Cardiac fibroblast (primary cell): ENCODE results near the gene RPL39.
"Not testable (repeated sequence)": the region's sequence is repeated elsewhere in the genome, so short reads cannot be mapped to it uniquely, and the experiment has no call there.

ENCODE experiments used
- DNase-seq, 2 donors: peaks; one replicate each; pipeline versions ENCODE4 v3.0.0 to v3.0.0-alpha.2; 2010; ENCODE audit warnings: low read depth in 2 of 2
- H3K4me3 ChIP-seq, 2 donors: replicated peaks in 1 of 2; 1 replicate in 1 of 2; 2 replicates in 1 of 2; pipeline ENCODE4 v1.5.1; 2011; ENCODE audit warnings: low read depth in 2 of 2, low read length in 2 of 2, mild to moderate bottlenecking in 2 of 2, moderate library complexity in 1 of 2
- TF ChIP-seq, protein P1 (sequence below): IDR thresholded peaks from one replicate; pipeline ENCODE4 v1.5.1; 2011; ENCODE audit warnings: low read depth, mild to moderate bottlenecking, low read length, inconsistent platforms

RPL39 gene

GRCh38 chrX:119755981-119756533 is 35.4 kb downstream of the RPL39 start:
- H3K4me3 ChIP-seq = no peak overlapping the region
- TF ChIP-seq, protein P1, sequence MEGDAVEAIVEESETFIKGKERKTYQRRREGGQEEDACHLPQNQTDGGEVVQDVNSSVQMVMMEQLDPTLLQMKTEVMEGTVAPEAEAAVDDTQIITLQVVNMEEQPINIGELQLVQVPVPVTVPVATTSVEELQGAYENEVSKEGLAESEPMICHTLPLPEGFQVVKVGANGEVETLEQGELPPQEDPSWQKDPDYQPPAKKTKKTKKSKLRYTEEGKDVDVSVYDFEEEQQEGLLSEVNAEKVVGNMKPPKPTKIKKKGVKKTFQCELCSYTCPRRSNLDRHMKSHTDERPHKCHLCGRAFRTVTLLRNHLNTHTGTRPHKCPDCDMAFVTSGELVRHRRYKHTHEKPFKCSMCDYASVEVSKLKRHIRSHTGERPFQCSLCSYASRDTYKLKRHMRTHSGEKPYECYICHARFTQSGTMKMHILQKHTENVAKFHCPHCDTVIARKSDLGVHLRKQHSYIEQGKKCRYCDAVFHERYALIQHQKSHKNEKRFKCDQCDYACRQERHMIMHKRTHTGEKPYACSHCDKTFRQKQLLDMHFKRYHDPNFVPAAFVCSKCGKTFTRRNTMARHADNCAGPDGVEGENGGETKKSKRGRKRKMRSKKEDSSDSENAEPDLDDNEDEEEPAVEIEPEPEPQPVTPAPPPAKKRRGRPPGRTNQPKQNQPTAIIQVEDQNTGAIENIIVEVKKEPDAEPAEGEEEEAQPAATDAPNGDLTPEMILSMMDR = no peak
- no peak for DNase-seq

DNA sequence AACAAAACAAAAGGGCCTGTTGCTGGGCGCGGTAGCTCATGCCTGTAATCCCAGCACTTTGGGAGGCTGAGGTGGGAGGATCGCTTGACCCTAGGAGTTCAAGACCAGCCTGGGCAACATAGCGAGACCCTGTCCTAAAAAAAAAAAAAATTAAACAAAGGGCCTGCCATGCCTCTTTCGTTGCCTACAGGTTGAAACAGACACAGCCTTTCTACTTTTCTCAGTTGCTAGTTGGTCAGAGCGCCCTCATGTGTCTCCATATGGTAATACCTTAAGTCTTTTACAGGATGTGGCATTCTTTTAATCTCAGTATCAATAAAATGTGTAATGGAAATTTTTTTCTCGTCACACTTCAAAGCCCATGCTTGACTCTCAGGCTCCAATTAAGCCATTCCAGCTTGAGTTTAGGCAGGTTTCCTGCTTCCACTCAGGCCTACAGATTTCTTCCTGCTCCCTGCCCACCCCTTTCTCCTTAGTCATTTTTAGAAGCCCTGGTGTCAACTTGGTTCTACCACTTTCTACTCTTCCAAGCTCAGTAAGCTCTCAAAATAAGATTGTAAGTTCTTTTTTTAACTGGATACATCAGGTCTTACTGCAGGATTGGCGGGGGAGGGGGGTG is 37.7 kb downstream of the RPL39 start:
- TF ChIP-seq, protein P1 = peak; percentile 46
- no peak overlapping the region for H3K4me3 ChIP-seq
- DNase-seq = peak; percentile 57 to 61

- H3K4me3 ChIP-seq = no peak overlapping the region
- TF ChIP-seq, protein P1 = no peak
- DNase-seq = no peak
Measured at GRCh38 chrX:119753001-119753400, 38.4 kb downstream of the RPL39 start.

- DNase-seq, H3K4me3 ChIP-seq: not testable (repeated sequence)
Measured at GRCh38 chrX:119750751-119751150, 40.7 kb downstream of the RPL39 start.

DNA sequence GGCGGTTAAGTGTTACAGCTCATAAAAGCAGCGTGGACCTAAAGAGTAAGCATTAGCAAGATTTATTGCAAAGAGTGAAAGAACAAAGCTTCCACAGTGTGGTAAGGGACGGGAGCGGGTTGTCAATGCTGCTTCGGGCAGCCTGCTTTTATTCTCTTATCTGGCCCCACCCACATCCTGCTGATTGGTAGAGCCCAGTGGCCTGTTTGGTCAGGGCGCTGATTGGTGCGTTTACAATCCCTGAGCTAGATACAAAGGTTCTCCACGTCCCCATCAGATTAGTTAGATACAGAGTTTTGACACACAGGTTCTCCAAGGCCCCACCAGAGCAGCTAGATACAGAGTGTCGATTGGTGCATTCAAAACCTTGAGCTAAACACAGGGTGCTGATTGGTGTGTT is 41.3 kb downstream of the RPL39 start:
- not testable (repeated sequence) for H3K4me3 ChIP-seq, DNase-seq

DNA sequence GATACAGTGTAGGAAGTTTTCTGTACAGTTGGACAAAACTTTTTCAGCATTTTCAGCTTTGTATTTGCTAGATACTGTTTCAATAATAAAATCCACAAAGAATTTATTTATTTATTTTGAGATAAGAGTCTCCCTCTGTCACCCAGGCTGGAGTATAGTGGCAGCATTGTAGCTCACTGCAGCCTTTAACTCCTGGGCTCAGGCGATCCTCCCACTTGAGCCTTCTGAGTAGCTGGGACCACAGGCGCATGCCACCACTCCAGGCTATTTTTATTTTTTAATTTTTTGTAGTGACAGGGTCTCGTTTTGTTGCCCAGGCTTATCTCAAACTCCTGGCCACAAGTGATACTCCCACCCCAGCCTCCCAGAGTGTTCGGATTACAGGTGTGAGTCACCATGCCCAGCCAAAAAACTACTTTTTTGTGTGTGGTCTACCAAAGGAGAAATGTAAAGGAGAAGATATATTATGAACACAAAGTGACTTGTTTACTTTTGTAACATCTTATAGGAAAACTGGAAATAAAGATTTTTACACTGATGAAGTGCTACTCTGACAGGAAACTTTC is 46.1 kb downstream of the RPL39 start:
- H3K4me3 ChIP-seq = no peak overlapping the region
- no peak for DNase-seq
- TF ChIP-seq, protein P1 = no peak

DNA sequence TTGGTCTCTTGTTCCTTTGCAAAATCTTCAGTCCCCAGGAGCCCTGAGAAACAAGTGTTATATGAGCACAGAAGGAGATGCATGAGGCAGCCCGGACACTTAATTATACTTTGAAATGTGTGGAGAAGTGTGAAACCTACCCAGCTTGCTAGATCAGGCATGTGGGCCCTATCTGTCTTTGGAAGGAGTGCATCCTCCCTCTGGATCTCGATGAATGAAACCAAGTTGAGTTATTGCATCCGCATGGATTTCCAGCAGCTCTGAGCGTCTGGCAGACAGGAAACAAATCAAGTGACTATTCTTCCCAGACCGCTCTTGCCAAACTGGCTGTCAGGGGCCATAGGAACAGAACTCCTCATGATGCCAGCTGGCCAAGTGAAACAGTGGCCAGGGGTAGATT is 52.7 kb downstream of the RPL39 start:
- H3K4me3 ChIP-seq = no peak overlapping the region
- TF ChIP-seq, protein P1 = no peak
- peak in 1 of 2 donors; percentile 24 for DNase-seq
